Neural cell (in vitro differentiated cells): ENCODE results near the gene RGS9BP.

Experiments
- EP300 ChIP-seq: fragments of 450-650 bp; conservative IDR thresholded peaks from 2 replicates; pipeline ENCODE4 v1.6.1; 2014; ENCODE audit warnings: antibody characterized with exemption, mild to moderate bottlenecking, moderate library complexity; ENCODE audit not compliant: poor library complexity, severe bottlenecking
- TF ChIP-seq, protein P1 (sequence below): fragments of 450-650 bp; IDR thresholded peaks from 2 replicates; pipeline ENCODE4 v1.5.1; 2014; ENCODE audit warnings: antibody characterized with exemption, mild to moderate bottlenecking, moderate library complexity; ENCODE audit not compliant: poor library complexity, severe bottlenecking
- TF ChIP-seq, protein P2 (sequence below): IDR thresholded peaks from 2 replicates; pipeline ENCODE4 v1.6.1; 2012; ENCODE audit warnings: borderline replicate concordance

DNA sequence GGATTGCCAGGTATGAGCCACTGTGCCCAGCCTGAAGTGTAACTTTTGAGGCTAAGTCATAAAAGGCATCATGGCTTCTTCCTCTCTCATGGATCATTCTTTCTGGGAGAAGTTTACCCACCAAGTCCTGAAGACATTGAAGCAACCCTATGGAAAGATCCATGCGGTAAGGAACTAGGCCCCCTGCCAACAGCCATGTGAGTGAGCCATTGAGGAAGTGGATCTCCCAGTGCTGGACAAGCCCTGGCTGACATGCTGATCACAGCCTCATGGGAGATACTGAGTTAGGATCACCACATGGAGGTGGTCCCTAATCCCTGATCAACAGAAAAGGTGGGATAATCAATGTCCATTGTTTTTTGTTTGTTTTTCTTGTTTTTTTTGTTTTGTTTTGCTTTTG is 12.7 kb downstream of the RGS9BP start:
- TF ChIP-seq, protein P1, sequence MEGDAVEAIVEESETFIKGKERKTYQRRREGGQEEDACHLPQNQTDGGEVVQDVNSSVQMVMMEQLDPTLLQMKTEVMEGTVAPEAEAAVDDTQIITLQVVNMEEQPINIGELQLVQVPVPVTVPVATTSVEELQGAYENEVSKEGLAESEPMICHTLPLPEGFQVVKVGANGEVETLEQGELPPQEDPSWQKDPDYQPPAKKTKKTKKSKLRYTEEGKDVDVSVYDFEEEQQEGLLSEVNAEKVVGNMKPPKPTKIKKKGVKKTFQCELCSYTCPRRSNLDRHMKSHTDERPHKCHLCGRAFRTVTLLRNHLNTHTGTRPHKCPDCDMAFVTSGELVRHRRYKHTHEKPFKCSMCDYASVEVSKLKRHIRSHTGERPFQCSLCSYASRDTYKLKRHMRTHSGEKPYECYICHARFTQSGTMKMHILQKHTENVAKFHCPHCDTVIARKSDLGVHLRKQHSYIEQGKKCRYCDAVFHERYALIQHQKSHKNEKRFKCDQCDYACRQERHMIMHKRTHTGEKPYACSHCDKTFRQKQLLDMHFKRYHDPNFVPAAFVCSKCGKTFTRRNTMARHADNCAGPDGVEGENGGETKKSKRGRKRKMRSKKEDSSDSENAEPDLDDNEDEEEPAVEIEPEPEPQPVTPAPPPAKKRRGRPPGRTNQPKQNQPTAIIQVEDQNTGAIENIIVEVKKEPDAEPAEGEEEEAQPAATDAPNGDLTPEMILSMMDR = no peak
- TF ChIP-seq, protein P2, sequence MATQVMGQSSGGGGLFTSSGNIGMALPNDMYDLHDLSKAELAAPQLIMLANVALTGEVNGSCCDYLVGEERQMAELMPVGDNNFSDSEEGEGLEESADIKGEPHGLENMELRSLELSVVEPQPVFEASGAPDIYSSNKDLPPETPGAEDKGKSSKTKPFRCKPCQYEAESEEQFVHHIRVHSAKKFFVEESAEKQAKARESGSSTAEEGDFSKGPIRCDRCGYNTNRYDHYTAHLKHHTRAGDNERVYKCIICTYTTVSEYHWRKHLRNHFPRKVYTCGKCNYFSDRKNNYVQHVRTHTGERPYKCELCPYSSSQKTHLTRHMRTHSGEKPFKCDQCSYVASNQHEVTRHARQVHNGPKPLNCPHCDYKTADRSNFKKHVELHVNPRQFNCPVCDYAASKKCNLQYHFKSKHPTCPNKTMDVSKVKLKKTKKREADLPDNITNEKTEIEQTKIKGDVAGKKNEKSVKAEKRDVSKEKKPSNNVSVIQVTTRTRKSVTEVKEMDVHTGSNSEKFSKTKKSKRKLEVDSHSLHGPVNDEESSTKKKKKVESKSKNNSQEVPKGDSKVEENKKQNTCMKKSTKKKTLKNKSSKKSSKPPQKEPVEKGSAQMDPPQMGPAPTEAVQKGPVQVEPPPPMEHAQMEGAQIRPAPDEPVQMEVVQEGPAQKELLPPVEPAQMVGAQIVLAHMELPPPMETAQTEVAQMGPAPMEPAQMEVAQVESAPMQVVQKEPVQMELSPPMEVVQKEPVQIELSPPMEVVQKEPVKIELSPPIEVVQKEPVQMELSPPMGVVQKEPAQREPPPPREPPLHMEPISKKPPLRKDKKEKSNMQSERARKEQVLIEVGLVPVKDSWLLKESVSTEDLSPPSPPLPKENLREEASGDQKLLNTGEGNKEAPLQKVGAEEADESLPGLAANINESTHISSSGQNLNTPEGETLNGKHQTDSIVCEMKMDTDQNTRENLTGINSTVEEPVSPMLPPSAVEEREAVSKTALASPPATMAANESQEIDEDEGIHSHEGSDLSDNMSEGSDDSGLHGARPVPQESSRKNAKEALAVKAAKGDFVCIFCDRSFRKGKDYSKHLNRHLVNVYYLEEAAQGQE = no peak
- TF ChIP-seq EP300 = no peak
